Pancreas (tissue), 10 donors: Measurements from ENCODE around the gene TMEM165. TPM values are rescaled to one million over a fixed set of nuclear protein-coding genes. Genes with fewer than 3 reads are reported as not detected.
A peak's percentile ranks its signal among the peaks of the same experiment; 100 is the strongest.

Experiments
- ATAC-seq, 4 donors: fragments of 200-7000 bp; cut with Tn5 transposase; one replicate each; pipeline versions ENCODE4 v1.8.0 to v1.9.1; 2020; ENCODE audit warnings: mild to moderate bottlenecking in 4 of 4, moderate library complexity in 4 of 4
- DNase-seq, 6 donors: peaks; one replicate each; pipeline ENCODE4 v3.0.0-alpha.2; 2020
- FAIRE-seq: peaks from 2 replicates; lab custom pipeline; 2012; peaks lifted over from hg19 to GRCh38; lab: Jason Lieb, UNC
- H3K27ac ChIP-seq, 4 donors: fragments of 200-600 bp; sonication (generic); 1 replicate in 3 of 4; 2 replicates in 1 of 4; pipeline versions ENCODE4 v1.5.0 to v1.8.0; 2020
- H3K27me3 ChIP-seq, 4 donors: fragments of 200-600 bp; one replicate each; pipeline ENCODE4 v1.8.0; 2021
- H3K36me3 ChIP-seq, 3 donors: fragments of 200-600 bp; sonication (generic) in 1 of 3; one replicate each; pipeline versions ENCODE4 v1.5.0 to v1.8.0; 2020 to 2021
- H3K4me1 ChIP-seq, 3 donors: fragments of 200-600 bp; one replicate each; pipeline ENCODE4 v1.8.0; 2021
- H3K4me3 ChIP-seq, 4 donors: fragments of 200-600 bp; sonication (generic) in 2 of 4; one replicate each; pipeline versions ENCODE4 v1.5.0 to v1.8.0; 2020 to 2021
- H3K9me3 ChIP-seq, 4 donors: fragments of 200-600 bp; one replicate each; pipeline ENCODE4 v1.8.0; 2021
- WGBS, 2 donors: extraction: QIAGEN DNeasy Blood & Tissue Kit; methylation state at CpG; one replicate each; pipeline ENCODE4 v1.1.7; 2013; 5-methylcytosine and 5-hydroxymethylcytosine counted together
- intact Hi-C, 3 donors: fragments of 100-400 bp; cut with DNase I; formaldehyde crosslinking; loops; one replicate each; pipeline versions ENCODE4 v1.11.1 to v1.14.2; 2022
- polyA plus RNA-seq, 2 donors: library from polyadenylated mRNA; stranded (reverse); fragments of 200-250 nt; gene quantifications; one replicate each; pipeline ENCODE4 v1.2.3, GENCODE V29; 2013
- total RNA-seq, 6 donors: library from RNA; stranded (reverse); fragmentation: NEBNext Ultra II Directional in 4 of 6; extraction: Animal tissue kit (Norgen Biotek cat#: 25700) in 4 of 6; gene quantifications; one replicate each; pipeline versions ENCODE4 v1.2.1 to v1.2.4, GENCODE V29; 2021 to 2023
- TF ChIP-seq, protein P1 (sequence below), 4 donors: fragments of 200-600 bp; sonication (generic) in 3 of 4; IDR thresholded peaks; one replicate each; pipeline versions ENCODE4 v1.5.0 to v1.8.0; 2021; ENCODE audit warnings: antibody characterized with exemption in 4 of 4
- donor health status: healthy with polysubstance abuse.
- donor health status: DM: no; HTN: no; CAD: no; lungs with moderate emphysema.
- donor health status: DM: no; HTN: no; CAD: no.
- donor health status: control.
- donor health status: control.
- donor health status: Bipolar disorder and iron deficiency.
- donor health status: DM: yes; HTN: yes; CAD: no.
- donor health status: DM: no; HTN: no; CAD: no.
- donor health status: DM: no; HTN: no; CAD: no.
- donor health status: DM: yes; HTN: yes; CAD: no.

Gene TMEM165
- total and polyA plus RNA-seq, 8 donors = 24.3 to 61.6 (median 42.7) TPM

DNA sequence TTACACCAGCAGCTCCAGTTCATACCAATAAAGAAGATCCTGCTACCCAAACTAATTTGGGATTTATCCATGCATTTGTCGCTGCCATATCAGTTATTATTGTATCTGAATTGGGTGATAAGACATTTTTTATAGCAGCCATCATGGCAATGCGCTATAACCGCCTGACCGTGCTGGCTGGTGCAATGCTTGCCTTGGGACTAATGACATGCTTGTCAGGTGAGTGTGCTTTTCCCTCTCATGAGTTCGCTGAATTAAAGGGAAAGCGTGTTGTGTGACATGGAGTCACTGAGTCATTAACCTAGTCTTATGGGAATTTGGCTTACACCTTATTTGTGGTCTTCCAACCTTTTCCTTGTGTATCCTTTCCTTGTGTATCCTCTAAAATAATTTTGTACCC, 15.9 kb downstream of the TMEM165 start:
- 54 to 56% methylated on average over 6 of the region's 6 CpGs for WGBS, 2 donors
- Histone ChIP-seq H3K4me3 (no peak overlapping the region), H3K36me3 (peaks cover 0 to 12% (median 0%) of the 10 kb centered on the region in 3 donors), H3K27ac (no peak overlapping the region), H3K27me3 (no peaks in the 10 kb centered on the region), H3K4me1 (peaks cover 7 to 28% (median 16%) of the 10 kb centered on the region in 3 donors), H3K9me3 (no peaks in the 10 kb centered on the region)
- DNase-seq (peak in 1 of 6 donors; percentile 20), ATAC-seq (peak; percentile 42 to 63 (median 50)), FAIRE-seq (no peak)
- TF ChIP-seq, protein P1, sequence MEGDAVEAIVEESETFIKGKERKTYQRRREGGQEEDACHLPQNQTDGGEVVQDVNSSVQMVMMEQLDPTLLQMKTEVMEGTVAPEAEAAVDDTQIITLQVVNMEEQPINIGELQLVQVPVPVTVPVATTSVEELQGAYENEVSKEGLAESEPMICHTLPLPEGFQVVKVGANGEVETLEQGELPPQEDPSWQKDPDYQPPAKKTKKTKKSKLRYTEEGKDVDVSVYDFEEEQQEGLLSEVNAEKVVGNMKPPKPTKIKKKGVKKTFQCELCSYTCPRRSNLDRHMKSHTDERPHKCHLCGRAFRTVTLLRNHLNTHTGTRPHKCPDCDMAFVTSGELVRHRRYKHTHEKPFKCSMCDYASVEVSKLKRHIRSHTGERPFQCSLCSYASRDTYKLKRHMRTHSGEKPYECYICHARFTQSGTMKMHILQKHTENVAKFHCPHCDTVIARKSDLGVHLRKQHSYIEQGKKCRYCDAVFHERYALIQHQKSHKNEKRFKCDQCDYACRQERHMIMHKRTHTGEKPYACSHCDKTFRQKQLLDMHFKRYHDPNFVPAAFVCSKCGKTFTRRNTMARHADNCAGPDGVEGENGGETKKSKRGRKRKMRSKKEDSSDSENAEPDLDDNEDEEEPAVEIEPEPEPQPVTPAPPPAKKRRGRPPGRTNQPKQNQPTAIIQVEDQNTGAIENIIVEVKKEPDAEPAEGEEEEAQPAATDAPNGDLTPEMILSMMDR (IDR thresholded peaks at IDR 0.05) = no peak
- intact Hi-C loops = no loop called here

DNA sequence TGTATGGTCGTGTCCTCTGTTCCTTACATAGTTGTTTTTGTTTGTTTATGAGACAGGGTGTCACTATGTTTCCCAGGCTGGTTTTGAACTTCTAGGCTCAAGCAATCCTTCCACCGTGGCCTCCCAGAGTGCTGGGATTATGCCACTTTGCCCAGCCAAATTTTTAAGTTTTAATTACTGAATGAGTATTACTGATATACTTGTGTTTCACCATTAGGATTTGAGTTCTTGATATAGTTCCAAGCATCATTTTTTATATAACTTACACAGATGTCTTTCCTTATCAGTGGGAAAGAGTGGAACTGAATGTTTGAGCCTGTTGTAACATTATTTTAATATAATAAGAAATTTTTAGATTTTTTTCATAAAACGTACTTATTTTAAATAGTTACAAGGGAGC, 20.4 kb downstream of the TMEM165 start:
- Histone ChIP-seq H3K36me3 (peaks cover 11 to 37% (median 14%) of the 10 kb centered on the region in 3 donors), H3K4me1 (peaks cover 0 to 7% (median 2%) of the 10 kb centered on the region in 3 donors), H3K4me3 (no peak overlapping the region), H3K27me3 (no peaks in the 10 kb centered on the region), H3K9me3 (no peaks in the 10 kb centered on the region), H3K27ac (no peak overlapping the region)
- intact Hi-C loops = no loop called here
- WGBS, 2 donors = 57 to 62% methylated on average over 3 of the region's 3 CpGs
- ATAC-seq = no peak
- TF ChIP-seq, protein P1 (IDR thresholded peaks at IDR 0.05) = no peak
- no peak for FAIRE-seq
- DNase-seq = no peak

DNA sequence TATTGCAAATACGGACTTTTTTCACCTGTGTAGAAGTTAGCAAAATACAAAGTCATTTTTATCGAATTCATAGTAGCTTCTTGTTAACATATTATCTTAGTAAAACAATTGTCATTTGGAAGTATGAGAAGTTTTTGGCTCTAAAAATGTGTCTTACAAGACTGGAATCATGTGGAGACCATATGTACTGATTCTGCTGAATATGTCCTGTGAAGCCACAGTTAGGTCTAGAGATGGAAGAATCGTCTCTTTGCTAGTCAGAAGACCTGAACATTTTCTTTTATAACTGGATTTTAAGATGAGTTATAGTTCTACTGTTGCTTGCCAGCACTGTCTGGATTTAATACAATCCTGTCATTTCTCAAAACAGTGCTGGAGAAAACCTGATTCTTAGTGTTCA, 29.0 kb downstream of the TMEM165 start:
- FAIRE-seq = no peak
- 54% methylated on average over 3 of the region's 3 CpGs for WGBS, 2 donors
- ATAC-seq = no peak
- Histone ChIP-seq H3K4me1 (peaks cover 0 to 4% (median 0%) of the 10 kb centered on the region in 3 donors), H3K36me3 (peaks cover 3 to 12% (median 10%) of the 10 kb centered on the region in 3 donors), H3K27me3 (no peaks in the 10 kb centered on the region), H3K9me3 (no peaks in the 10 kb centered on the region), H3K27ac (no peak overlapping the region), H3K4me3 (no peak overlapping the region)
- TF ChIP-seq, protein P1 (IDR thresholded peaks at IDR 0.05) = no peak
- intact Hi-C loops = no loop called here
- DNase-seq = no peak

GRCh38 chr4:55431710-55432336, 36.1 kb downstream of the TMEM165 start:
- no peak for FAIRE-seq
- Histone ChIP-seq H3K27ac (no peak overlapping the region), H3K4me3 (no peak overlapping the region), H3K27me3 (no peaks in the 10 kb centered on the region), H3K4me1 (peaks cover 0 to under 1% (median 0%) of the 10 kb centered on the region in 3 donors), H3K36me3 (peaks cover 0 to 19% (median 3%) of the 10 kb centered on the region in 3 donors), H3K9me3 (no peaks in the 10 kb centered on the region)
- TF ChIP-seq, protein P1 (IDR thresholded peaks at IDR 0.05) = no peak
- intact Hi-C loops = no loop called here
- DNase-seq = no peak
- 74 to 81% methylated on average over 6 of the region's 6 CpGs for WGBS, 2 donors
- no peak for ATAC-seq
